MM.1S (cell line): Measurements from ENCODE around the gene CT55.

ENCODE experiments used
- DNase-seq: peaks from one replicate; pipeline ENCODE4 v3.0.0-alpha.2; 2015
- H2AFZ ChIP-seq: fragments of 300-600 bp; sonication (generic); 2 replicates; pipeline ENCODE4 v1.6.0; 2016; ENCODE audit warnings: antibody characterized with exemption, low read length
- H3F3A ChIP-seq: fragments of 300-600 bp; sonication (generic); 2 replicates; pipeline ENCODE4 v1.6.1; 2016; ENCODE audit warnings: mild to moderate bottlenecking, antibody characterized with exemption, low read length, moderate library complexity, mixed read lengths; ENCODE audit not compliant: insufficient read depth
- H3K27ac ChIP-seq: fragments of 300-600 bp; sonication (generic); 2 replicates; pipeline ENCODE4 v1.5.1; 2016; ENCODE audit warnings: mild to moderate bottlenecking, low read length
- H3K27me3 ChIP-seq: fragments of 300-600 bp; sonication (generic); replicated peaks from 2 replicates; pipeline ENCODE4 v1.6.0; 2016; ENCODE audit warnings: low read length; ENCODE audit not compliant: insufficient read depth
- H3K36me3 ChIP-seq: fragments of 300-600 bp; sonication (generic); replicated peaks from 2 replicates; pipeline ENCODE4 v1.6.1; 2016; ENCODE audit warnings: mild to moderate bottlenecking, low read length, mixed read lengths; ENCODE audit not compliant: insufficient read depth
- H3K4me1 ChIP-seq: fragments of 300-600 bp; sonication (generic); 2 replicates; pipeline ENCODE4 v1.6.1; 2016; ENCODE audit warnings: low read length, mixed read lengths
- H3K4me2 ChIP-seq: fragments of 300-600 bp; sonication (generic); 2 replicates; pipeline ENCODE4 v1.6.0; 2016; ENCODE audit warnings: low read depth, low read length
- H3K4me3 ChIP-seq: fragments of 300-600 bp; sonication (generic); 2 replicates; pipeline ENCODE4 v1.5.1; 2016; ENCODE audit warnings: low read length, mixed read lengths
- H3K79me2 ChIP-seq: fragments of 300-600 bp; sonication (generic); 2 replicates; pipeline ENCODE4 v1.6.1; 2016; ENCODE audit warnings: mixed run types, low read length, mixed read lengths
- H3K9ac ChIP-seq: fragments of 300-600 bp; sonication (generic); 2 replicates; pipeline ENCODE4 v1.6.1; 2016; ENCODE audit warnings: low read length, mixed read lengths
- H3K9me2 ChIP-seq: fragments of 300-600 bp; sonication (generic); replicated peaks from 2 replicates; pipeline ENCODE4 v1.6.1; 2016; ENCODE audit warnings: mild to moderate bottlenecking, low read length, mixed read lengths; ENCODE audit not compliant: insufficient read depth
- H3K9me3 ChIP-seq: fragments of 300-600 bp; sonication (generic); replicated peaks from 2 replicates; pipeline ENCODE4 v1.6.1; 2016; ENCODE audit warnings: mild to moderate bottlenecking, low read length, mixed read lengths; ENCODE audit not compliant: insufficient read depth
- H4K20me1 ChIP-seq: fragments of 300-600 bp; sonication (generic); 2 replicates; pipeline ENCODE4 v1.6.1; 2016; ENCODE audit warnings: mild to moderate bottlenecking, low read length, moderate library complexity, mixed read lengths; ENCODE audit not compliant: insufficient read depth
- CTCF ChIP-seq: fragments of 300-600 bp; sonication (generic); IDR thresholded peaks from 2 replicates; pipeline ENCODE4 v1.5.1; 2016; ENCODE audit warnings: antibody characterized with exemption, low read length, mixed read lengths
- EZH2 ChIP-seq: fragments of 300-600 bp; sonication (generic); optimal IDR thresholded peaks from 2 replicates; pipeline ENCODE3; 2017; ENCODE audit warnings: low read depth, mild to moderate bottlenecking, antibody characterized with exemption, low read length, mixed read lengths
- EZH2phosphoT487 ChIP-seq: fragments of 300-600 bp; sonication (generic); IDR thresholded peaks from 2 replicates; pipeline ENCODE4 v1.6.1; 2018; ENCODE audit warnings: antibody characterized with exemption, low read length

The CT55 gene

GRCh38 chrX:135109554-135109953, 61.6 kb downstream of the CT55 start:
- Histone ChIP-seq H4K20me1 (no peaks in the 10 kb centered on the region), H3K27ac (no peak overlapping the region), H3K4me1 (no peaks in the 10 kb centered on the region), H3K36me3 (no peaks in the 10 kb centered on the region), H3K27me3 (no peaks in the 10 kb centered on the region), H3K4me3 (no peak overlapping the region), H2AFZ (no peak overlapping the region), H3K9ac (no peak overlapping the region), H3F3A (no peaks in the 10 kb centered on the region), H3K4me2 (no peak overlapping the region), H3K9me3 (no peaks in the 10 kb centered on the region), H3K9me2 (no peaks in the 10 kb centered on the region), H3K79me2 (no peaks in the 10 kb centered on the region)
- DNase-seq = no peak
- TF ChIP-seq EZH2phosphoT487 (no peak), EZH2 (no peak), CTCF (no peak)
